ENCODE results near the gene CCDC87. TPM values are rescaled to one million over a fixed set of nuclear protein-coding genes. Genes with fewer than 3 reads are reported as not detected.
A peak's percentile ranks its signal among the peaks of the same experiment; 100 is the strongest.

The CCDC87 gene
- total and polyA plus RNA-seq, 2 of the 8 experiments (the other 6 are each of a cell fraction or from before 2014, with no cell fraction given), result 0.32 to 0.99 TPM

- 97% methylated on average over 3 of the region's 3 CpGs; no CpG with 5 or more reads in 1 of the 2 experiments for WGBS, 2 experiments (ENCODE audit: extremely low coverage in 1 of 2, insufficient coverage in 1 of 2, insufficient read length in 1 of 2, insufficient replicate concordance in 2 of 2, low coverage in 1 of 2, low lambda C conversion rate in 2 of 2, missing lambda C conversion rate in 1 of 2)
- no peak overlapping the region for H3K27ac ChIP-seq (ENCODE audit: low read depth, low read length)
- POLR2A ChIA-PET (ENCODE audit: partially characterized antibody), result interaction anchor here (0.6 to 7.9 kb wide), 4 partner anchors 13 to 67 kb away, joined by 3 to 54 read pairs (median 6); partner anchors contain the start of genes BBS1 and RBM14
Observed at GRCh38 chr11:66549696-66550095, 43.2 kb downstream of the CCDC87 start.

More at GRCh38 chr11:66549696-66550095, 43.2 kb downstream of the CCDC87 start:
- Histone ChIP-seq H3K79me1 (ENCODE audit: low read depth, low read length) (peaks cover 5% of the 10 kb centered on the region; the same call in 1 of the 2 replicates), H4K5ac (ENCODE audit: insufficient read length, low read depth, low read length) (no peak overlapping the region), H3K14ac (ENCODE audit: insufficient read length) (no peak overlapping the region), H4K8ac (ENCODE audit: extremely low read depth, insufficient read depth, low read length) (no peak overlapping the region), H3K36me3 (ENCODE audit: control insufficient read depth in 2 of 4, insufficient read depth in 4 of 4, low read length in 3 of 4) (peaks cover 0 to 4% (median 0%) of the 10 kb centered on the region in 4 experiments; a peak in 3 of 8 replicates), H3K56ac (replicated peaks; ENCODE audit: insufficient read length, low read depth, low read length) (no peak overlapping the region), H2AK5ac (ENCODE audit: low read depth, low read length) (no peak overlapping the region), H2BK120ac (replicated peaks; ENCODE audit: low read depth, low read length) (no peak overlapping the region), H3K4me2 (ENCODE audit: insufficient read depth in 1 of 2, low read depth in 2 of 2, low read length in 2 of 2) (no peak overlapping the region), H3K79me2 (ENCODE audit: control insufficient read depth in 1 of 2, insufficient read depth in 2 of 2, low read length in 2 of 2) (no peaks in the 10 kb centered on the region; a peak in 1 of 4 replicates), H4K91ac (replicated peaks; ENCODE audit: insufficient read length, low read length) (no peak overlapping the region), H2BK20ac (ENCODE audit: low read length) (no peak overlapping the region), H3K4me3 (ENCODE audit: extremely low read depth in 1 of 4, insufficient read depth in 2 of 4, low read depth in 3 of 4, low read length in 4 of 4) (no peak overlapping the region), H2BK15ac (ENCODE audit: low read length) (no peak overlapping the region), H3K9me3 (ENCODE audit: insufficient read depth in 2 of 2, low read depth in 1 of 2, low read length in 1 of 2) (no peaks in the 10 kb centered on the region), H3K23me2 (ENCODE audit: low read depth, low read length) (peaks cover 3% of the 10 kb centered on the region; the same call in 1 of the 2 replicates), H3K23ac (ENCODE audit: insufficient read length) (no peak overlapping the region), H2BK5ac (ENCODE audit: low read depth, low read length) (no peak overlapping the region), H3K27me3 (replicated peaks in 1 of 4; ENCODE audit: control insufficient read depth in 3 of 4, extremely low read depth in 1 of 4, insufficient read depth in 3 of 4, low read length in 3 of 4) (no peaks in the 10 kb centered on the region), H3K4me1 (replicated peaks in 1 of 4; ENCODE audit: control insufficient read depth in 3 of 4, insufficient read depth in 4 of 4, low read length in 3 of 4) (peaks cover 0 to 15% (median 10%) of the 10 kb centered on the region in 4 experiments; a peak in 6 of 7 replicates), H2BK12ac (ENCODE audit: low read depth, low read length) (no peak overlapping the region), H3K9ac (replicated peaks in 1 of 4; ENCODE audit: extremely low read depth in 1 of 4, low read depth in 3 of 4, low read length in 3 of 4) (no peak overlapping the region), H2AFZ (ENCODE audit: low read length) (no peak overlapping the region), H3K18ac (ENCODE audit: extremely low read depth, low read length) (no peak overlapping the region), H3K4ac (replicated peaks; ENCODE audit: insufficient read length, low read depth, low read length) (no peak overlapping the region), H4K20me1 (replicated peaks in 1 of 2; ENCODE audit: control insufficient read depth in 1 of 2, insufficient read depth in 2 of 2, low read length in 2 of 2) (peaks cover 0 to 2% of the 10 kb centered on the region in 2 experiments)
- CTCF ChIA-PET (ENCODE audit: partially characterized antibody), result interaction anchor here (0.7 to 1.9 kb wide), 7 partner anchors 11 to 161 kb away, joined by 3 to 5 read pairs (median 4); partner anchors contain the start of genes CCDC87 and CCS
- no peak for DNase-seq (ENCODE audit: low read depth in 1 of 2, low spot score in 2 of 2)
- FAIRE-seq, result no peak
- TF ChIP-seq KDM1A (IDR thresholded peaks at IDR 0.05; ENCODE audit: borderline replicate concordance, low read length) (peak; percentile 52; the same call in 1 of the 2 replicates), HDAC6 (IDR thresholded peaks at IDR 0.05; ENCODE audit: low read depth, low read length) (no peak), RFX5 (IDR thresholded peaks at IDR 0.05; ENCODE audit: borderline replicate concordance, low read depth, low read length) (no peak), KDM5A (IDR thresholded peaks at IDR 0.05; ENCODE audit: low read length) (no peak), EZH2 (IDR thresholded peaks at IDR 0.05; ENCODE audit: low read depth, low read length, severe bottlenecking) (no peak), SP1 (IDR thresholded peaks at IDR 0.05; ENCODE audit: low read depth, low read length) (no peak), ATF3 (IDR thresholded peaks at IDR 0.05; ENCODE audit: insufficient read depth, low read depth, low read length) (no peak)
